ENCODE data around the gene ZNF580. TPM values are rescaled to one million over a fixed set of nuclear protein-coding genes. Genes with fewer than 3 reads are reported as not detected.

Gene ZNF580
- total and polyA plus RNA-seq, 2 experiments from 2014 or later: 10.1 to 53.8 TPM

DNA sequence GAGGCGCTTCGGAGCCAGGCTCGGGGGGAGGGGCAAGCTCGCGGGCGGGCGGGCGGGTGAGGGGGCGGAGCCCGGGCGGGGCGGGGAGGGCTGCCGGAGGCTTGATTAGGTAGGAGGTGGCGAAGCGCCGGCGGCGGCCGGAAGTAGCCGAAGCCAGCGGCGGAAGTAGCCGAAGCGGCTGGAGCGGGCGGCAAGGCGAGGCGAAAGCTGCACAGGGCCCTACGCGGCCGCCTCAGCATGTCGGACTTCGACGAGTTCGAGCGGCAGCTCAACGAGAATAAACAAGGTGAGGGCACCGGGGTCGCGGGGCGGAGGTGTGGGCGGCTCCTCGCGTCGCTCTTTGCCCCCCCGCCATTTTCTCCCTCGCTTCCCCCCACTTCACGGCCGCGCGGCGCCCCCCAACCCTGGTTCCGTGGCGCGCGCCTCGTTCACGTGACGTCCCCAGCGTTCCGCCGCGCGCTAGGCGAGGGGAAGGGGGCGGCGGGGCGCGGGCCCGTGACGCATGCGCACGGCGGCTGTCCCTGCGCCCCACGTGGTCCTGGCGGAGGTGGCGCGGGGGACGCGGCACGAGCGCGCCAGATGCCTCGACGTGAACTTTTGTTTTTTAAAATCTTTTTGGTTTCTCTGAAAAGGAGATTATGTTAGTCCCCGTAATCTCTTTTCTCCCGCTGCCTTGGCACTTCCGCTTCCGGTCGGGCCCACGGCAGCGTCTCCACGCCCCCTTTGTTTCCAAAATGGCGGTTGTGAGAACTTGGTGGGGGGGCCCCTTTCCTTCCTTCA is 14.3 kb downstream of the ZNF580 start, which contains the start of gene U2AF2:
U2AF2 (plus strand) TSS at position 168 of the 780 bp plus-strand sequence; CDS start at position 238, 70 bp downstream.
- Histone ChIP-seq H3K4me2 (peak within 1 kb of the TSS; percentile 94), H3K9me2 (replicated peaks; ENCODE audit: insufficient read depth) (no peaks in the 10 kb centered on the region), H4K20me1 (ENCODE audit: insufficient read depth, poor library complexity, severe bottlenecking) (peaks cover 46% of the 10 kb centered on the region), H3K4me1 (ENCODE audit: insufficient read depth) (peaks cover 25% of the 10 kb centered on the region), H3K4me3 (peak within 1 kb of the TSS; percentile 54), H3K27ac (peak within 1 kb of the TSS; percentile 94), H3K79me2 (peaks cover 50% of the 10 kb centered on the region), H2AFZ (peak within 1 kb of the TSS; percentile 36), H3K9me3 (ENCODE audit: low read depth) (no peaks in the 10 kb centered on the region), H3K36me3 (replicated peaks; ENCODE audit: insufficient read depth, low read depth) (no peaks in the 10 kb centered on the region), H3K27me3 (no peaks in the 10 kb centered on the region)
- peak; percentile 97 for DNase-seq (ENCODE audit: low spot score)
- TF ChIP-seq, protein P1, sequence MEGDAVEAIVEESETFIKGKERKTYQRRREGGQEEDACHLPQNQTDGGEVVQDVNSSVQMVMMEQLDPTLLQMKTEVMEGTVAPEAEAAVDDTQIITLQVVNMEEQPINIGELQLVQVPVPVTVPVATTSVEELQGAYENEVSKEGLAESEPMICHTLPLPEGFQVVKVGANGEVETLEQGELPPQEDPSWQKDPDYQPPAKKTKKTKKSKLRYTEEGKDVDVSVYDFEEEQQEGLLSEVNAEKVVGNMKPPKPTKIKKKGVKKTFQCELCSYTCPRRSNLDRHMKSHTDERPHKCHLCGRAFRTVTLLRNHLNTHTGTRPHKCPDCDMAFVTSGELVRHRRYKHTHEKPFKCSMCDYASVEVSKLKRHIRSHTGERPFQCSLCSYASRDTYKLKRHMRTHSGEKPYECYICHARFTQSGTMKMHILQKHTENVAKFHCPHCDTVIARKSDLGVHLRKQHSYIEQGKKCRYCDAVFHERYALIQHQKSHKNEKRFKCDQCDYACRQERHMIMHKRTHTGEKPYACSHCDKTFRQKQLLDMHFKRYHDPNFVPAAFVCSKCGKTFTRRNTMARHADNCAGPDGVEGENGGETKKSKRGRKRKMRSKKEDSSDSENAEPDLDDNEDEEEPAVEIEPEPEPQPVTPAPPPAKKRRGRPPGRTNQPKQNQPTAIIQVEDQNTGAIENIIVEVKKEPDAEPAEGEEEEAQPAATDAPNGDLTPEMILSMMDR (IDR thresholded peaks at IDR 0.05; ENCODE audit: poor library complexity): no peak
- TF ChIP-seq EZH2phosphoT487 (IDR thresholded peaks at IDR 0.05; ENCODE audit: low read depth, severe bottlenecking, unreplicated experiment): no peak
- TF ChIP-seq EZH2 (IDR thresholded peaks at IDR 0.05; ENCODE audit: borderline replicate concordance): no peak
- 3% methylated on average over 33 of the region's 95 CpGs for WGBS (ENCODE audit: low lambda C conversion rate, missing lambda C conversion rate)

DNA sequence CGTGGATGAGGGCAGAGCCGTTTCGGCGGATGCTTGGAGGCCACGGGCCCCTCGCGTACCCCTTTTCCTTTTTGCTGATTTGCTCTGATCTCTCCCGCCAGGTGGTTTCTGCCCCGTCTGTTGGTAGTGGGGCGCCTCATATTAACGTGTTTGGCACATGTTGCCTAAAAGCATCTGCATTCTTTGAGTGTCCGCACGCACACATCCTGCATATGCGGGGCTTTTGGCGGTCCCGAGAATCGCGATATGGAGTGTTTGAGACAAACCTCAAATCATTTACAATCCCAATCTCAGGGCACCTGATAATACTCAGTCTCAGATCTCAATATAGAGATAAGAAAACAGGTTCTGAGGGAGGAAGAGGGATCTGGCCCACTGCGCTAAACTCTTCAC is 14.8 kb downstream of the ZNF580 start:
- H3K4me2 ChIP-seq: peak overlapping the region; percentile 94
- H3K4me1 ChIP-seq (ENCODE audit: insufficient read depth): peaks cover 25% of the 10 kb centered on the region
- peaks cover 56% of the 10 kb centered on the region for H3K79me2 ChIP-seq
- no peaks in the 10 kb centered on the region for H3K36me3 ChIP-seq (replicated peaks; ENCODE audit: insufficient read depth, low read depth)
- DNase-seq (ENCODE audit: low spot score): no peak
- TF ChIP-seq EZH2 (IDR thresholded peaks at IDR 0.05; ENCODE audit: borderline replicate concordance) (no peak), EZH2phosphoT487 (IDR thresholded peaks at IDR 0.05; ENCODE audit: low read depth, severe bottlenecking, unreplicated experiment) (no peak)
- TF ChIP-seq, protein P1 (IDR thresholded peaks at IDR 0.05; ENCODE audit: poor library complexity): no peak
- no peaks in the 10 kb centered on the region for H3K27me3 ChIP-seq
- peak overlapping the region; percentile 36 for H2AFZ ChIP-seq
- H4K20me1 ChIP-seq (ENCODE audit: insufficient read depth, poor library complexity, severe bottlenecking): peaks cover 52% of the 10 kb centered on the region
- 1% methylated on average over 19 of the region's 19 CpGs for WGBS (ENCODE audit: low lambda C conversion rate, missing lambda C conversion rate)
- H3K9me3 ChIP-seq (ENCODE audit: low read depth): no peaks in the 10 kb centered on the region
- peak overlapping the region; percentile 94 for H3K27ac ChIP-seq
- H3K4me3 ChIP-seq: peak overlapping the region; percentile 54
- no peaks in the 10 kb centered on the region for H3K9me2 ChIP-seq (replicated peaks; ENCODE audit: insufficient read depth)

DNA sequence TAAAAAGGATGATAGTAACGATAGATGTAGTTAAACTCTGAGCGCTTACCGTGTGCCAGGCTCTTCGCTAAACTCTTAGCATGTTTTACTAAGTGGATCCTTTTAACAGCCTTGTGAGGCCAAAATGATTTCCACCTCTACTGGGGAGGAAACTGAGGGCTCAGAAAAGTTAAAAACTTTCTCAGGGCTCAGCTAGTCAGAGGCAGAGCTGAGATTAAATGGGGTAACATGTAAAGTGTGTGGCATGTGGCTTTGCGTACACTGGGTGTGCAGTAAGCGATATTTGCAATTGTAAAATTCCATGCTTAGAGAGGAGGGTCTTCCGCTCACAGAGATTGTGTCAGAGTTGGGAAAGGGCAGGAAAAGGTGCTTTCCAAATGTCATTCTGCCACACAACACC is 15.8 kb downstream of the ZNF580 start:
- Histone ChIP-seq H3K36me3 (replicated peaks; ENCODE audit: insufficient read depth, low read depth) (no peaks in the 10 kb centered on the region), H3K4me1 (ENCODE audit: insufficient read depth) (peaks cover 25% of the 10 kb centered on the region), H3K4me3 (peak overlapping the region; percentile 54), H3K27me3 (no peaks in the 10 kb centered on the region), H4K20me1 (ENCODE audit: insufficient read depth, poor library complexity, severe bottlenecking) (peaks cover 56% of the 10 kb centered on the region), H3K9me3 (ENCODE audit: low read depth) (no peaks in the 10 kb centered on the region), H2AFZ (no peak overlapping the region), H3K27ac (peak overlapping the region; percentile 94), H3K79me2 (peaks cover 64% of the 10 kb centered on the region), H3K4me2 (peak overlapping the region; percentile 94), H3K9me2 (replicated peaks; ENCODE audit: insufficient read depth) (no peaks in the 10 kb centered on the region)
- TF ChIP-seq, protein P1 (IDR thresholded peaks at IDR 0.05; ENCODE audit: poor library complexity): no peak
- TF ChIP-seq EZH2phosphoT487 (IDR thresholded peaks at IDR 0.05; ENCODE audit: low read depth, severe bottlenecking, unreplicated experiment): no peak
- no peak for TF ChIP-seq EZH2 (IDR thresholded peaks at IDR 0.05; ENCODE audit: borderline replicate concordance)
- 58% methylated on average over 7 of the region's 7 CpGs for WGBS (ENCODE audit: low lambda C conversion rate, missing lambda C conversion rate)
- DNase-seq (ENCODE audit: low spot score): no peak
